HepG2 (cell line): ENCODE measurements around the gene STARD13. TPM values are rescaled to one million over a fixed set of nuclear protein-coding genes. Genes with fewer than 3 reads are reported as not detected.

Experiments
- DPF2 ChIP-seq: sonication (generic); formaldehyde crosslinking; IDR thresholded peaks from 2 replicates; pipeline ENCODE4 v1.4.0; 2020; ENCODE audit warnings: mild to moderate bottlenecking, low read depth, missing genetic modification reagents, borderline replicate concordance
- EZH2 ChIP-seq: conservative IDR thresholded peaks from 2 replicates; pipeline ENCODE4 v1.6.1; 2012; ENCODE audit warnings: mild to moderate bottlenecking, low read depth, low read length, moderate library complexity
- FOXO1 ChIP-seq: sonication (generic); formaldehyde crosslinking; IDR thresholded peaks from 2 replicates; pipeline ENCODE4 v1.4.0; 2020; ENCODE audit warnings: missing genetic modification reagents
- HCFC1 ChIP-seq: fragments of 150-350 bp; IDR thresholded peaks from 2 replicates; pipeline ENCODE4 v1.6.1; 2014; ENCODE audit warnings: low read depth, low read length
- IRF2 ChIP-seq: IDR thresholded peaks from 2 replicates; pipeline ENCODE4 v1.6.1; 2018; ENCODE audit warnings: missing genetic modification reagents, missing compliant biosample characterization
- LBX2 ChIP-seq: sonication (generic); formaldehyde crosslinking; IDR thresholded peaks from 2 replicates; pipeline ENCODE4 v1.5.0; 2020; ENCODE audit warnings: missing genetic modification reagents, mild to moderate bottlenecking, borderline replicate concordance
- MAX ChIP-seq: IDR thresholded peaks from 2 replicates; pipeline ENCODE4 v1.6.1; 2012; ENCODE audit warnings: inconsistent platforms
- NFRKB ChIP-seq: fragments of 450-650 bp; IDR thresholded peaks from 2 replicates; pipeline ENCODE4 v1.6.1; 2017
- NFYC ChIP-seq: IDR thresholded peaks from 2 replicates; pipeline ENCODE4 v1.6.1; 2016; ENCODE audit warnings: missing genetic modification reagents, missing compliant biosample characterization
- RAD51 ChIP-seq: fragments of 450-650 bp; IDR thresholded peaks from 2 replicates; pipeline ENCODE4 v1.6.1; 2016; ENCODE audit warnings: borderline replicate concordance
- RNF219 ChIP-seq: sonication (generic); formaldehyde crosslinking; IDR thresholded peaks from 2 replicates; pipeline ENCODE4 v1.5.0; 2020; ENCODE audit warnings: mild to moderate bottlenecking, missing genetic modification reagents
- ZKSCAN1 ChIP-seq: fragments of 150-350 bp; IDR thresholded peaks from 2 replicates; pipeline ENCODE4 v1.6.1; 2014; ENCODE audit warnings: low read length
- ZNF142 ChIP-seq: sonication (generic); formaldehyde crosslinking; IDR thresholded peaks from 2 replicates; pipeline ENCODE4 v1.4.0; 2020; ENCODE audit warnings: missing genetic modification reagents
- ZNF337 ChIP-seq: sonication (generic); formaldehyde crosslinking; IDR thresholded peaks from 2 replicates; pipeline ENCODE4 v1.5.1; 2020; ENCODE audit warnings: missing genetic modification reagents, low read depth, mild to moderate bottlenecking, borderline replicate concordance
- polyA plus RNA-seq, 8 experiments: library from polyadenylated mRNA; depleted of rRNA in 3 of 8; stranded (reverse) in 7 of 8; unstranded in 1 of 8; fragments of >200 nt; fragmentation: Illumina TruSeq in 4 of 8; extraction: Trizol in 4 of 8; gene quantifications; 2 replicates each; pipeline versions ENCODE4 v1.2.1 to v1.2.3, GENCODE V29; 2011 to 2016; ENCODE audit warnings: low read depth in 4 of 8, missing spikeins in 1 of 8, mixed read lengths in 1 of 8; ENCODE audit not compliant: insufficient read depth in 1 of 8
- total RNA-seq, 5 experiments: library from RNA; depleted of rRNA; stranded (reverse); fragments of >200 nt; fragmentation: Illumina TruSeq; extraction: Trizol; gene quantifications; 2 replicates each; pipeline ENCODE4 v1.2.3, GENCODE V29; 2016; ENCODE audit warnings: low read depth in 1 of 5

Gene STARD13
- total and polyA plus RNA-seq, 2 of the 13 experiments (the other 11 are each of a cell fraction or from before 2014, with no cell fraction given): 12.8 to 14.3 TPM

GRCh38 chr13:33208290-33209220, 77.0 kb downstream of the STARD13 start (continued):
- TF ChIP-seq MAX: no peak
- no peak for TF ChIP-seq FOXO1 (CRISPR knock-in tag)
- TF ChIP-seq DPF2 (CRISPR knock-in tag): no peak
- no peak for TF ChIP-seq RAD51
- no peak for TF ChIP-seq ZNF337 (CRISPR knock-in tag)
- no peak for TF ChIP-seq NFYC (CRISPR knock-in tag)
- no peak for TF ChIP-seq EZH2
- no peak for TF ChIP-seq ZKSCAN1
- TF ChIP-seq HCFC1: no peak
- TF ChIP-seq NFRKB: no peak
- TF ChIP-seq IRF2: no peak
- no peak for TF ChIP-seq LBX2 (CRISPR knock-in tag)
- no peak for TF ChIP-seq RNF219
- no peak for TF ChIP-seq ZNF142 (CRISPR knock-in tag)
